Caco-2 (cell line): ENCODE data around the gene SMG7. TPM values are rescaled to one million over a fixed set of nuclear protein-coding genes. Genes with fewer than 3 reads are reported as not detected.

Experiments
- BruUV-seq: library from RNA; stranded (reverse); fragments of 400-500 nt; replicated peaks from 2 replicates; lab custom pipeline; 2021; lab: Mats Ljungman, UMichigan
- CTCF ChIA-PET: fragments of 300-600 bp; sonication (Branson Sonifier 250); formaldehyde crosslinking; loops from one replicate; lab custom pipeline; 2022; ENCODE audit warnings: antibody characterized with exemption; lab: Charles Lee
- POLR2A ChIA-PET: fragments of 300-600 bp; sonication (Branson Sonifier 250); formaldehyde crosslinking; loops from one replicate; lab custom pipeline; 2022; ENCODE audit warnings: antibody characterized with exemption; lab: Charles Lee
- DNase-seq, 2 experiments: peaks; one replicate each; pipeline versions ENCODE4 v3.0.0 to v3.0.0-alpha.2; 2020 to 2022
- H3K27me3 ChIP-seq: replicated peaks from 2 replicates; pipeline ENCODE4 v1.6.0; 2011; ENCODE audit warnings: low read length; ENCODE audit not compliant: control insufficient read depth, insufficient read depth
- H3K36me3 ChIP-seq: 2 replicates; pipeline ENCODE4 v1.5.1; 2011; ENCODE audit warnings: low read length; ENCODE audit not compliant: control insufficient read depth, insufficient read depth
- H3K4me1 ChIP-seq: fragments of 250-450 bp; sonication (Bioruptor Pico); 2 replicates; pipeline ENCODE4 v1.5.1; 2020; ENCODE audit warnings: mild to moderate bottlenecking
- H3K4me3 ChIP-seq: 2 replicates; pipeline ENCODE4 v1.5.1; 2011; ENCODE audit warnings: low read depth, mild to moderate bottlenecking, control low read depth, low read length
- H3K9me3 ChIP-seq: fragments of 250-450 bp; sonication (Bioruptor Pico); 2 replicates; pipeline ENCODE4 v1.5.1; 2020; ENCODE audit warnings: mild to moderate bottlenecking, moderate library complexity
- H3K27ac Mint-ChIP-seq: one replicate; pipeline ENCODE4 v1.8.0; 2022; ENCODE audit warnings: mixed read lengths; ENCODE audit not compliant: unreplicated experiment
- H3K27me3 Mint-ChIP-seq: one replicate; pipeline ENCODE4 v1.8.0; 2022; ENCODE audit warnings: mixed read lengths; ENCODE audit not compliant: insufficient read depth, unreplicated experiment
- H3K36me3 Mint-ChIP-seq: one replicate; pipeline ENCODE4 v1.8.0; 2022; ENCODE audit warnings: mild to moderate bottlenecking, mixed read lengths; ENCODE audit not compliant: insufficient read depth, unreplicated experiment
- H3K4me1 Mint-ChIP-seq: one replicate; pipeline ENCODE4 v1.8.0; 2022; ENCODE audit warnings: low read depth, mixed read lengths; ENCODE audit not compliant: unreplicated experiment
- H3K4me3 Mint-ChIP-seq: one replicate; pipeline ENCODE4 v1.8.0; 2022; ENCODE audit warnings: mild to moderate bottlenecking, moderate library complexity, mixed read lengths; ENCODE audit not compliant: unreplicated experiment
- H3K9me3 Mint-ChIP-seq: one replicate; pipeline ENCODE4 v1.8.0; 2022; ENCODE audit warnings: mixed read lengths; ENCODE audit not compliant: unreplicated experiment
- intact Hi-C: fragments of 100-400 bp; cut with micrococcal nuclease; formaldehyde crosslinking; loops from one replicate; pipeline ENCODE4 v1.10.0; 2022; ENCODE audit not compliant: unreplicated experiment
- total RNA-seq: library from RNA; stranded (reverse); gene quantifications from 2 replicates; pipeline ENCODE4 v1.2.3, GENCODE V29; 2022
- TF ChIP-seq, protein P1 (sequence below), 2 experiments: fragments of 200-600 bp in 1 of 2; IDR thresholded peaks; 1 replicate in 1 of 2; 2 replicates in 1 of 2; pipeline versions ENCODE4 v1.5.1 to v1.8.0; 2011 to 2022; ENCODE audit warnings: antibody characterized with exemption in 1 of 2, control low read depth in 1 of 2, inconsistent platforms in 1 of 2, low read depth in 1 of 2, low read length in 1 of 2, mild to moderate bottlenecking in 1 of 2, moderate library complexity in 1 of 2; ENCODE audit not compliant: insufficient read depth in 1 of 2, severe bottlenecking in 1 of 2, unreplicated experiment in 1 of 2

SMG7 gene
- total RNA-seq, 1 experiment from 2014 or later: 57.8 TPM

DNA sequence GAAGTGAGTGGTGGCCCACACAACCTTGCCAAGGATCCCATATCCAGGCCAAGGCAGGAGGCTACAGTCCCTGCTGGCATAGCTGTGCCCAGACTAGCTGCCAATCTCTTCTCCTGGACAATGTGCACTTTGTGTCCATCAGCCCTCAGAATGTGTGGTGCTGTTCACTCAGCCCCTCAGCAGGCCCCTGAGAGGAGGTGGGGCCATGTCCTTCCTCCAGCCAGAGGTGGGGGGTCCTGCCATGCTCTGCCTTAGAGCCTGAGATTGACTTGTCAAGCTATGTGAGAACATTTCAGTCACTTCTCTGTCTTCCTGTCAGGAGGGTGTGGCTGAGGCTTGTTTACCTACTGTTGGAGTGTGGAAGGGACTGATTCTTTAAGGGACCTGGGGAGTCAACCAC is 116.5 kb downstream of the SMG7 start:
- TF ChIP-seq, protein P1, sequence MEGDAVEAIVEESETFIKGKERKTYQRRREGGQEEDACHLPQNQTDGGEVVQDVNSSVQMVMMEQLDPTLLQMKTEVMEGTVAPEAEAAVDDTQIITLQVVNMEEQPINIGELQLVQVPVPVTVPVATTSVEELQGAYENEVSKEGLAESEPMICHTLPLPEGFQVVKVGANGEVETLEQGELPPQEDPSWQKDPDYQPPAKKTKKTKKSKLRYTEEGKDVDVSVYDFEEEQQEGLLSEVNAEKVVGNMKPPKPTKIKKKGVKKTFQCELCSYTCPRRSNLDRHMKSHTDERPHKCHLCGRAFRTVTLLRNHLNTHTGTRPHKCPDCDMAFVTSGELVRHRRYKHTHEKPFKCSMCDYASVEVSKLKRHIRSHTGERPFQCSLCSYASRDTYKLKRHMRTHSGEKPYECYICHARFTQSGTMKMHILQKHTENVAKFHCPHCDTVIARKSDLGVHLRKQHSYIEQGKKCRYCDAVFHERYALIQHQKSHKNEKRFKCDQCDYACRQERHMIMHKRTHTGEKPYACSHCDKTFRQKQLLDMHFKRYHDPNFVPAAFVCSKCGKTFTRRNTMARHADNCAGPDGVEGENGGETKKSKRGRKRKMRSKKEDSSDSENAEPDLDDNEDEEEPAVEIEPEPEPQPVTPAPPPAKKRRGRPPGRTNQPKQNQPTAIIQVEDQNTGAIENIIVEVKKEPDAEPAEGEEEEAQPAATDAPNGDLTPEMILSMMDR (IDR thresholded peaks at IDR 0.05; ENCODE audit: insufficient read depth in 1 of 2, low read depth in 1 of 2, low read length in 1 of 2, severe bottlenecking in 1 of 2, unreplicated experiment in 1 of 2): no peak
- H3K4me3 Mint-ChIP-seq: no peak overlapping the region
- no peaks in the 10 kb centered on the region for H3K27me3 ChIP-seq
- H3K27me3 Mint-ChIP-seq: no peaks in the 10 kb centered on the region
- H3K36me3 ChIP-seq: no peaks in the 10 kb centered on the region
- H3K9me3 ChIP-seq: no peaks in the 10 kb centered on the region
- H3K27ac Mint-ChIP-seq: no peak overlapping the region
- ChIA-PET POLR2A (no interaction called here), CTCF (no interaction called here)
- no peaks in the 10 kb centered on the region for H3K9me3 Mint-ChIP-seq
- no peaks in the 10 kb centered on the region for H3K4me1 ChIP-seq
- DNase-seq: no peak
- no TSS peak for BruUV-seq
- peaks cover 13% of the 10 kb centered on the region for H3K4me1 Mint-ChIP-seq
- no peaks in the 10 kb centered on the region for H3K36me3 Mint-ChIP-seq
- H3K4me3 ChIP-seq: no peak overlapping the region
- intact Hi-C loops: no loop called here

DNA sequence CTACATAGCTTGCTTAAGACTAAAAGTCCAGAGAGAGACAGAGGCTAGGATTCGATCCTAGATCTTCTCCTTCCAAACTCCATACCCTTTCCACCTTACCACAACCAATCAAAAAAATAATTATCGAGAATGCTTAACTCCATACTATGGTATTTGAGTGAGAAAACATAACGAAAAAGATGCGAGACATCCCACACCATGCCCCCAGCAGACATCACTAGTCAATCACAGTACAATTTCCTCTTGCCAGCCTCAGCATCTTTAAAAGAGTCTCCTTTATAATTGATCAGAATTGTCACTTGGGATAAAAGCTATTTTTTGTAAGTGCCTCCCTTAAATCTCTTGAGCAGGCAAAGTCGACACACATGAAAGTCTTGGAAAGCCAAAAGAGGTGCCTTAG is 117.1 kb downstream of the SMG7 start:
- Histone ChIP-seq H3K9me3 (no peaks in the 10 kb centered on the region), H3K4me3 (no peak overlapping the region), H3K4me1 (no peaks in the 10 kb centered on the region), H3K27me3 (no peaks in the 10 kb centered on the region), H3K36me3 (no peaks in the 10 kb centered on the region)
- Mint-ChIP-seq H3K36me3 (no peaks in the 10 kb centered on the region), H3K27ac (no peak overlapping the region), H3K9me3 (no peaks in the 10 kb centered on the region), H3K4me3 (no peak overlapping the region), H3K4me1 (peaks cover 9% of the 10 kb centered on the region), H3K27me3 (no peaks in the 10 kb centered on the region)
- intact Hi-C loops: no loop called here
- ChIA-PET POLR2A (no interaction called here), CTCF (no interaction called here)
- TF ChIP-seq, protein P1 (IDR thresholded peaks at IDR 0.05; ENCODE audit: insufficient read depth in 1 of 2, low read depth in 1 of 2, low read length in 1 of 2, severe bottlenecking in 1 of 2, unreplicated experiment in 1 of 2): no peak
- DNase-seq: no peak
- BruUV-seq: no TSS peak

DNA sequence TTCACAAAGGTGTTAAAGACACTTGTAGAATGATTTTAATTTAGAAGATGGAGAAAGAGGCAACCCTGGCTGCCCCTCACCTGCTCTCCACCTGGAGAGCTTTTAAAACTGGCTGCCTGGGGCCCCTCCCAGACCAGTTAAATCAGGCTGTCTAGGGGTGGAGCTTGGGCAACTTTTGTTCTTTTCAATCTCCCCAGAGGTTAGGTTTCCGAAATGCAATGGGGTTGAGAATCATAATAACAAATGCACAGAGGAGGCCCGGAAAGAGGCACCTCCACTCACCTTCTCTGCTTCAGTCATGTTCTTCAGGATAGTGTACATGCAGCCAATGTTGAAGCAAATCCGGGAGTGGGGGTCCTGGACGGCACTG is 117.6 kb downstream of the SMG7 start:
- Histone ChIP-seq H3K27me3 (no peaks in the 10 kb centered on the region), H3K36me3 (no peaks in the 10 kb centered on the region), H3K9me3 (no peaks in the 10 kb centered on the region), H3K4me1 (no peaks in the 10 kb centered on the region), H3K4me3 (no peak overlapping the region)
- Mint-ChIP-seq H3K9me3 (no peaks in the 10 kb centered on the region), H3K4me1 (peaks cover 4% of the 10 kb centered on the region), H3K27ac (no peak overlapping the region), H3K4me3 (no peak overlapping the region), H3K27me3 (no peaks in the 10 kb centered on the region), H3K36me3 (no peaks in the 10 kb centered on the region)
- no peak for DNase-seq
- TF ChIP-seq, protein P1 (IDR thresholded peaks at IDR 0.05; ENCODE audit: insufficient read depth in 1 of 2, low read depth in 1 of 2, low read length in 1 of 2, severe bottlenecking in 1 of 2, unreplicated experiment in 1 of 2): no peak
- ChIA-PET POLR2A (no interaction called here), CTCF (no interaction called here)
- BruUV-seq: no TSS peak
- intact Hi-C loops: no loop called here
